DND-41 (cell line): ENCODE results near the gene PEAK1.

Source experiments
- ATAC-seq: fragments of 200-7000 bp; cut with Tn5 transposase; 3 replicates; pipeline ENCODE4 v1.9.1; 2021; ENCODE audit warnings: low read depth; ENCODE audit not compliant: insufficient read depth
- DNase-seq: peaks from one replicate; pipeline ENCODE4 v3.0.0-alpha.2; 2020
- H2AFZ ChIP-seq: 2 replicates; pipeline ENCODE4 v1.6.0; 2012; ENCODE audit warnings: low read depth, low read length
- H3K27ac ChIP-seq: 2 replicates; pipeline ENCODE4 v1.5.1; 2012; ENCODE audit warnings: low read length, inconsistent platforms
- H3K27me3 ChIP-seq: fragments of 200-600 bp; sonication (generic); 2 replicates; pipeline ENCODE4 v1.6.0; 2012; ENCODE audit warnings: low read length, mild to moderate bottlenecking, inconsistent platforms; ENCODE audit not compliant: insufficient read depth, poor library complexity
- H3K36me3 ChIP-seq: 2 replicates; pipeline ENCODE4 v1.5.1; 2012; ENCODE audit warnings: low read length, inconsistent platforms; ENCODE audit not compliant: insufficient read depth
- H3K4me1 ChIP-seq: 2 replicates; pipeline ENCODE4 v1.5.1; 2012; ENCODE audit warnings: mild to moderate bottlenecking, low read length; ENCODE audit not compliant: insufficient read depth
- H3K4me2 ChIP-seq: 2 replicates; pipeline ENCODE4 v1.6.0; 2012; ENCODE audit warnings: mild to moderate bottlenecking, moderate library complexity, low read length, inconsistent platforms; ENCODE audit not compliant: insufficient read depth
- H3K4me3 ChIP-seq, 2 experiments: fragments of 200-600 bp in 1 of 2; shearing (Covaris generic) in 1 of 2; 2 replicates each; pipeline ENCODE4 v1.5.1; 2012 to 2016; ENCODE audit warnings: inconsistent platforms in 2 of 2, low read length in 2 of 2, mild to moderate bottlenecking in 2 of 2, low read depth in 1 of 2, moderate library complexity in 1 of 2
- H3K79me2 ChIP-seq: 2 replicates; pipeline ENCODE4 v1.6.0; 2012; ENCODE audit warnings: low read length, inconsistent platforms; ENCODE audit not compliant: insufficient read depth
- H3K9ac ChIP-seq: 2 replicates; pipeline ENCODE4 v1.6.0; 2012; ENCODE audit warnings: low read depth, mild to moderate bottlenecking, inconsistent platforms, low read length, moderate library complexity
- H3K9me3 ChIP-seq: 2 replicates; pipeline ENCODE4 v1.5.1; 2012; ENCODE audit warnings: low read length, moderate library complexity, mild to moderate bottlenecking, inconsistent platforms; ENCODE audit not compliant: insufficient read depth, severe bottlenecking
- H4K20me1 ChIP-seq: 2 replicates; pipeline ENCODE4 v1.6.0; 2012; ENCODE audit warnings: low read length; ENCODE audit not compliant: insufficient read depth
- EZH2 ChIP-seq: IDR thresholded peaks from 3 replicates; pipeline ENCODE4 v1.6.1; 2012; ENCODE audit warnings: borderline replicate concordance, low read depth, mild to moderate bottlenecking, moderate library complexity, low read length, inconsistent platforms; ENCODE audit not compliant: severe bottlenecking
- TF ChIP-seq, protein P1 (sequence below): IDR thresholded peaks from 2 replicates; pipeline ENCODE4 v1.5.1; 2012; ENCODE audit warnings: borderline replicate concordance, low read length, moderate library complexity, mild to moderate bottlenecking; ENCODE audit not compliant: poor library complexity, severe bottlenecking; ENCODE audit errors: extremely low read depth

The PEAK1 gene

DNA sequence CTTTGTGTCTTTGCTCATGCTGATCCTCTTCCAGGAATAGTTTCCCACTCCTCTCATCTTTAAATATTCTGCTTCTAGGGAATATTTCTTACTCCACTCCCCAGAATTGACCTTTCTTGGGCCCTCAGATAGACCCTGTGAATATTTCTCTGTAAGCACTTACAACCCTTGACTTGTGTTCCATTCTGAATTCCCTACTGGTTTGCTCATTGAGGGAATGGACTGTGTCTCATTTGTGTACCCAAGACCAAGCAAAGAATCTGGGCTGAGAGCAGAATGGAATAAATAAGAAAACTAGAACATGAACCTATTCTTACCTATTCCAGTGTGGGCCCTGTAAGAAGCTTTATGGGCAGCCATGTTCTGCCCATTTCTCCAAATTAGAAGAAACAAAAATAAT, 276.3 kb downstream of the PEAK1 start:
- Histone ChIP-seq H3K27me3 (no peaks in the 10 kb centered on the region), H3K4me3 (no peak overlapping the region), H4K20me1 (no peaks in the 10 kb centered on the region), H3K9ac (no peak overlapping the region), H3K4me2 (no peak overlapping the region), H3K36me3 (no peaks in the 10 kb centered on the region), H3K9me3 (peaks cover 2% of the 10 kb centered on the region), H3K4me1 (no peaks in the 10 kb centered on the region), H3K79me2 (no peaks in the 10 kb centered on the region), H3K27ac (no peak overlapping the region), H2AFZ (no peak overlapping the region)
- DNase-seq (no peak), ATAC-seq (no peak)
- TF ChIP-seq, protein P1, sequence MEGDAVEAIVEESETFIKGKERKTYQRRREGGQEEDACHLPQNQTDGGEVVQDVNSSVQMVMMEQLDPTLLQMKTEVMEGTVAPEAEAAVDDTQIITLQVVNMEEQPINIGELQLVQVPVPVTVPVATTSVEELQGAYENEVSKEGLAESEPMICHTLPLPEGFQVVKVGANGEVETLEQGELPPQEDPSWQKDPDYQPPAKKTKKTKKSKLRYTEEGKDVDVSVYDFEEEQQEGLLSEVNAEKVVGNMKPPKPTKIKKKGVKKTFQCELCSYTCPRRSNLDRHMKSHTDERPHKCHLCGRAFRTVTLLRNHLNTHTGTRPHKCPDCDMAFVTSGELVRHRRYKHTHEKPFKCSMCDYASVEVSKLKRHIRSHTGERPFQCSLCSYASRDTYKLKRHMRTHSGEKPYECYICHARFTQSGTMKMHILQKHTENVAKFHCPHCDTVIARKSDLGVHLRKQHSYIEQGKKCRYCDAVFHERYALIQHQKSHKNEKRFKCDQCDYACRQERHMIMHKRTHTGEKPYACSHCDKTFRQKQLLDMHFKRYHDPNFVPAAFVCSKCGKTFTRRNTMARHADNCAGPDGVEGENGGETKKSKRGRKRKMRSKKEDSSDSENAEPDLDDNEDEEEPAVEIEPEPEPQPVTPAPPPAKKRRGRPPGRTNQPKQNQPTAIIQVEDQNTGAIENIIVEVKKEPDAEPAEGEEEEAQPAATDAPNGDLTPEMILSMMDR = no peak
- TF ChIP-seq EZH2 = no peak

DNA sequence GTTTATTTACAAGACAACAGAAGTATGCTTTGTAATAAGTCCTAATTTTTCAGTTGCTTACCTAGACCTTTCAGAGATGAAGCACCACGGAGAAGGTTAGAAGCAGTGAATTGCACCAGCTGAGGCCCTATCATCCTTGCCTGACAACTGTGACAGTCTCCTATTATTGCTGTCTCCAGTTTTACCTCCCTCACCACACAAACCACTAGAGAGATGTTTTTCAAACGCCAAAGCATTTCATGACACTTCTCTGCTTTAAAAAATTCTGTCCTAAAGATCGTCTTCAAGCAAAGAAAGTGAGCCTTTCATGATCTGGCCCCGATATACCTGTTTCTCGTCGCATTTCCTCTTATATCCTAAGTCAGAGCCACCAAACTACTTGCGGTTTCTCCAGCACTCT, 276.7 kb downstream of the PEAK1 start:
- no peak overlapping the region for H3K9ac ChIP-seq
- no peaks in the 10 kb centered on the region for H3K27me3 ChIP-seq
- no peak overlapping the region for H3K4me3 ChIP-seq
- H3K9me3 ChIP-seq = peaks cover 2% of the 10 kb centered on the region
- ATAC-seq = no peak
- TF ChIP-seq, protein P1 = no peak
- no peak for TF ChIP-seq EZH2
- no peaks in the 10 kb centered on the region for H3K36me3 ChIP-seq
- H3K79me2 ChIP-seq = no peaks in the 10 kb centered on the region
- no peak overlapping the region for H2AFZ ChIP-seq
- DNase-seq = no peak
- H3K4me1 ChIP-seq = no peaks in the 10 kb centered on the region
- no peak overlapping the region for H3K4me2 ChIP-seq
- H4K20me1 ChIP-seq = no peaks in the 10 kb centered on the region
- no peak overlapping the region for H3K27ac ChIP-seq

DNA sequence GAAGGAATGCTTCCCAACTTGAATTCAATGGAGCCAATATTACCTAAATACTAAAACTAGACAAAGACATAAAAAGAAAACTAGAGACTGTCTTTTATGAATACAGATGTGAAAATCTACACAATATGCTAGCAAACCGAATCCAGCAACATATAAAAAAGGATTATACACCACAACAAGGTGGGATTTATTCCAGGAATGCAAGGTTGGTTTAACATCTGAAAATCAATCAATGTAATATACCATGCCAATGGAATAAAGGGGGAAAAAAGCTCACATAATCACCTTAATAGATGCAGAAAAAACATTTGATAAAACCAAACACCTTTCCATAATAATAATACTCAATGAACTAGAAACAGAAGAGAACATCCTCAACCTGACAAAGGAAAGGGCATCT, 279.7 kb downstream of the PEAK1 start:
- H3K27me3 ChIP-seq = no peaks in the 10 kb centered on the region
- ATAC-seq (no peak), DNase-seq (no peak)
- H3K4me3 ChIP-seq = no peak overlapping the region
- TF ChIP-seq EZH2 = no peak
- TF ChIP-seq, protein P1 = no peak
- no peak overlapping the region for H2AFZ ChIP-seq
- H3K4me1 ChIP-seq = no peaks in the 10 kb centered on the region
- H3K4me2 ChIP-seq = no peak overlapping the region
- H3K9ac ChIP-seq = no peak overlapping the region
- H3K36me3 ChIP-seq = no peaks in the 10 kb centered on the region
- H3K9me3 ChIP-seq = peaks cover 2% of the 10 kb centered on the region
- H4K20me1 ChIP-seq = no peaks in the 10 kb centered on the region
- H3K79me2 ChIP-seq = no peaks in the 10 kb centered on the region
- no peak overlapping the region for H3K27ac ChIP-seq

DNA sequence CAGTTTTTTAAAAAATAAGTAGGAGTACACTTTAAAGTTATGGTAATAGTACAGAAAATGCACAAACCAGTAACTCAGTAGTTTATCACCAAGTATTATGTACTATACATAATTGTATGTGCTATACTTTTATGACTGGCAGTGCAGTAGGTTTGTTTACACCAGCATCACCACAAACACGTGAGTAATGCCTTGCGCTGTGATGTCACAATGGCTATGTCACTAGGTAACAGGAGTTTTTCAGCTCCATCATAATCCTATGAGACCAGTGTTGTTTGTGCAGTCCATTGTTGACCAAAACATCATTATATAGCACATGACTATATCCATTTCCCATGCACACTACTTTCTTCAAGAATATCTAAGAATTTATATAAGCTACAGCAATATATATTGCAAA, 280.6 kb downstream of the PEAK1 start:
- Histone ChIP-seq H2AFZ (no peak overlapping the region), H3K4me1 (no peaks in the 10 kb centered on the region), H3K9me3 (peaks cover 2% of the 10 kb centered on the region), H3K4me3 (no peak overlapping the region), H3K9ac (no peak overlapping the region), H4K20me1 (no peaks in the 10 kb centered on the region), H3K36me3 (no peaks in the 10 kb centered on the region), H3K79me2 (no peaks in the 10 kb centered on the region), H3K4me2 (no peak overlapping the region), H3K27me3 (no peaks in the 10 kb centered on the region), H3K27ac (no peak overlapping the region)
- no peak for DNase-seq
- no peak for ATAC-seq
- TF ChIP-seq EZH2 = no peak
- TF ChIP-seq, protein P1 = no peak
